H1 (cell line): ENCODE data around the gene NF1. TPM values are rescaled to one million over a fixed set of nuclear protein-coding genes. Genes with fewer than 3 reads are reported as not detected.

ENCODE experiments used
- CTCF ChIP-seq, 3 experiments: IDR thresholded peaks; 1 replicate in 2 of 3; 2 replicates in 1 of 3; pipeline versions ENCODE4 v1.5.1 to v1.6.1; 2011; ENCODE audit warnings: low read length in 3 of 3, mild to moderate bottlenecking in 3 of 3, inconsistent platforms in 2 of 3, low read depth in 1 of 3, moderate library complexity in 1 of 3; ENCODE audit not compliant: insufficient read depth in 1 of 3; ENCODE audit errors: control extremely low read depth in 1 of 3
- FOSL1 ChIP-seq: IDR thresholded peaks from 2 replicates; pipeline ENCODE4 v1.6.1; 2011; ENCODE audit warnings: mild to moderate bottlenecking, low read depth, low read length, moderate library complexity; ENCODE audit not compliant: insufficient read depth
- HDAC6 ChIP-seq: IDR thresholded peaks from one replicate; pipeline ENCODE4 v1.7.1; 2012; ENCODE audit warnings: low read depth, mild to moderate bottlenecking, inconsistent platforms, low read length, moderate library complexity
- MAFK ChIP-seq: IDR thresholded peaks from 2 replicates; pipeline ENCODE4 v1.6.1; 2012; ENCODE audit warnings: low read depth, mild to moderate bottlenecking, improper control_type of control experiment, low read length
- PHF8 ChIP-seq: fragments of 200-600 bp; sonication (generic); conservative IDR thresholded peaks from 2 replicates; pipeline ENCODE4 v1.7.1; 2012; ENCODE audit warnings: low read depth, mild to moderate bottlenecking, inconsistent platforms, low read length, moderate library complexity
- polyA plus RNA-seq, 7 experiments: library from polyadenylated mRNA; depleted of rRNA in 3 of 7; stranded (reverse) in 5 of 7; unstranded in 2 of 7; fragments of >200 nt in 5 of 7; fragments of 200-250 nt in 2 of 7; gene quantifications; 1 replicate in 5 of 7; 2 replicates in 1 of 7; 4 replicates in 1 of 7; pipeline versions ENCODE4 v1.2.1 to v1.2.3, GENCODE V29; 2011 to 2013; ENCODE audit warnings: missing spikeins in 2 of 7, mixed read lengths in 2 of 7
- total RNA-seq: library from RNA; stranded (reverse); fragmentation: NEBNext Ultra II Directional; extraction: Animal tissue kit (Norgen Biotek cat#: 25700); gene quantifications from 2 replicates; pipeline ENCODE4 v1.2.1, GENCODE V29; 2021

The NF1 gene
- total and polyA plus RNA-seq, 2 of the 8 experiments (the other 6 are each of a cell fraction or from before 2014, with no cell fraction given) = 19.3 to 29.6 TPM

- TF ChIP-seq CTCF (IDR thresholded peaks at IDR 0.05; ENCODE audit: control extremely low read depth in 1 of 3, insufficient read depth in 1 of 3, low read depth in 1 of 3, low read length in 3 of 3) (no peak), MAFK (no peak), PHF8 (no peak), HDAC6 (no peak), FOSL1 (no peak)
Observed at GRCh38 chr17:31418773-31419350, 324.1 kb downstream of the NF1 start (continued).
